Measurements from ENCODE around the gene OR9Q1. TPM values are rescaled to one million over a fixed set of nuclear protein-coding genes. Genes with fewer than 3 reads are reported as not detected.
"Not testable (repeated sequence)": the region's sequence is repeated elsewhere in the genome, so short reads cannot be mapped to it uniquely, and the experiment has no call there.

OR9Q1 gene
- total RNA-seq, 1 experiment from 2014 or later, result not detected

GRCh38 chr11:58204042-58204441 lies 180.4 kb downstream of the OR9Q1 start, which contains the start of gene OR1S2:
OR1S2 (minus strand) TSS chr11:58204142; CDS start chr11:58204142, 0 bp downstream.
- H3K9me3 ChIP-seq (replicated peaks), result no peaks in the 10 kb centered on the region
- H3K4me1 ChIP-seq, result no peaks in the 10 kb centered on the region
- no peak within 1 kb of the TSS for H3K4me3 ChIP-seq
- H3K27ac ChIP-seq, result no peak within 1 kb of the TSS
- no peak for DNase-seq
- no peaks in the 10 kb centered on the region for H3K36me3 ChIP-seq
- H3K27me3 ChIP-seq, result no peaks in the 10 kb centered on the region

- H3K27ac ChIP-seq; H3K4me1 ChIP-seq; H3K4me3 ChIP-seq; H3K9me3 ChIP-seq (replicated peaks); H3K27me3 ChIP-seq; H3K36me3 ChIP-seq; DNase-seq: not testable (repeated sequence)
Observed at GRCh38 chr11:58212420-58212819, 188.7 kb downstream of the OR9Q1 start, which contains the start of gene OR1S1. OR1S1 (plus strand) TSS chr11:58212720.

GRCh38 chr11:58216476-58216875 lies 192.8 kb downstream of the OR9Q1 start:
- no peak for DNase-seq
- no peaks in the 10 kb centered on the region for H3K36me3 ChIP-seq
- no peaks in the 10 kb centered on the region for H3K4me1 ChIP-seq
- no peaks in the 10 kb centered on the region for H3K9me3 ChIP-seq (replicated peaks)
- H3K27me3 ChIP-seq, result no peaks in the 10 kb centered on the region
- H3K27ac ChIP-seq, result no peak overlapping the region
- H3K4me3 ChIP-seq, result no peak overlapping the region

DNA sequence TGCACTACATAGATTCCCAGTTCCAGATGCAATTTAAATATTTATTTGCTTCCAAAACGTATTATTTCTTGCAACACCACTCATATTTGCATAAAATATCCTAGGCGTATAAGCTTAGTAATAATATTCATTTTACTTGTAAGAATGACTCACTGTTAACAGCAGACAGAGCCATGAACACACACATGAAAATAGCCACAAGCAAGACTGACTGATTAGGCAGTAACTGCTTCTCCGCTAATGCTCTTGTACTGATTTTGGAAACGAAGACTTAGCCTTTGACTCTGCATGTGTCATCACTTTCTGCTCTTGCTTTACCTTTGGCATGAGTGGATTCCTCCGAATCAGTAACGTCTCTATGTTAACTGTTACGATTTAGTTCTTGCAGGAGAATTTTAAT lies 199.0 kb downstream of the OR9Q1 start:
- DNase-seq, result no peak
- Histone ChIP-seq H3K27ac (no peak overlapping the region), H3K27me3 (no peaks in the 10 kb centered on the region), H3K4me3 (no peak overlapping the region), H3K4me1 (no peaks in the 10 kb centered on the region), H3K9me3 (replicated peaks) (no peaks in the 10 kb centered on the region), H3K36me3 (no peaks in the 10 kb centered on the region)

GRCh38 chr11:58227956-58228615 lies 204.4 kb downstream of the OR9Q1 start:
- H3K4me1 ChIP-seq, result no peaks in the 10 kb centered on the region
- H3K4me3 ChIP-seq, result no peak overlapping the region
- H3K27ac ChIP-seq, result no peak overlapping the region
- H3K27me3 ChIP-seq, result no peaks in the 10 kb centered on the region
- no peaks in the 10 kb centered on the region for H3K36me3 ChIP-seq
- no peaks in the 10 kb centered on the region for H3K9me3 ChIP-seq (replicated peaks)
- no peak for DNase-seq

Other genes starting within 250 kb of the OR9Q1 start
- gene OR6Q1, start 7.1 kb downstream of the OR9Q1 start, total RNA-seq (2014; rRNA removed; shearing (Covaris generic)), result not detected in 2 replicates
- not detected in 2 replicates for gene OR9I1, start 101.6 kb downstream of the OR9Q1 start, total RNA-seq (2014; rRNA removed; shearing (Covaris generic))
- gene OR9Q2, start 165.2 kb downstream of the OR9Q1 start, total RNA-seq (2014; rRNA removed; shearing (Covaris generic)), result not detected in 2 replicates
- gene OR1S2, start 180.3 kb downstream of the OR9Q1 start, total RNA-seq (2014; rRNA removed; shearing (Covaris generic)), result not detected in 2 replicates
- not detected in 2 replicates for gene OR1S1, start 188.8 kb downstream of the OR9Q1 start, total RNA-seq (2014; rRNA removed; shearing (Covaris generic))
- not detected in 2 replicates for gene OR10Q1, start 205.0 kb downstream of the OR9Q1 start, total RNA-seq (2014; rRNA removed; shearing (Covaris generic))
- gene OR10W1, start 244.4 kb downstream of the OR9Q1 start, total RNA-seq (2014; rRNA removed; shearing (Covaris generic)), result not detected in 2 replicates

All from SJCRH30 (cell line).